ENCODE results near the gene MAB21L2.

GRCh38 chr4:150581056-150581605, 820 bp upstream of the MAB21L2 start:
- TF ChIP-seq CTCF (IDR thresholded peaks at IDR 0.05; ENCODE audit: poor library complexity) (no peak), EZH2 (IDR thresholded peaks at IDR 0.05; ENCODE audit: borderline replicate concordance) (no peak)
